AG04449 (cell line): ENCODE results near the gene GSG1L.
"Not testable (repeated sequence)": the region's sequence is repeated elsewhere in the genome, so short reads cannot be mapped to it uniquely, and the experiment has no call there.

Source experiments
- CTCF ChIA-PET: fragments of 350-600 bp; formaldehyde crosslinking; extraction: SDS; loops from one replicate; lab custom pipeline; 2021; ENCODE audit warnings: antibody characterized with exemption; lab: Yijun Ruan, JAX
- POLR2A ChIA-PET: fragments of 400-600, 350-600 bp; formaldehyde crosslinking; extraction: SDS; loops from one replicate; lab custom pipeline; 2020; ENCODE audit warnings: antibody characterized with exemption, inconsistent platforms; lab: Yijun Ruan, JAX
- DNase-seq: peaks from one replicate; pipeline ENCODE4 v3.0.0-alpha.2; 2010; ENCODE audit warnings: low read depth, low spot score
- H3K4me3 ChIP-seq: 2 replicates; pipeline ENCODE4 v1.5.1; 2011; ENCODE audit warnings: low read depth, mild to moderate bottlenecking, control low read depth, low read length
- TF ChIP-seq, protein P1 (sequence below): IDR thresholded peaks from one replicate; pipeline ENCODE4 v1.5.1; 2011; ENCODE audit warnings: mild to moderate bottlenecking, moderate library complexity, low read length, control low read depth, inconsistent platforms; ENCODE audit not compliant: insufficient read depth; ENCODE audit errors: missing control alignments

GSG1L gene

DNA sequence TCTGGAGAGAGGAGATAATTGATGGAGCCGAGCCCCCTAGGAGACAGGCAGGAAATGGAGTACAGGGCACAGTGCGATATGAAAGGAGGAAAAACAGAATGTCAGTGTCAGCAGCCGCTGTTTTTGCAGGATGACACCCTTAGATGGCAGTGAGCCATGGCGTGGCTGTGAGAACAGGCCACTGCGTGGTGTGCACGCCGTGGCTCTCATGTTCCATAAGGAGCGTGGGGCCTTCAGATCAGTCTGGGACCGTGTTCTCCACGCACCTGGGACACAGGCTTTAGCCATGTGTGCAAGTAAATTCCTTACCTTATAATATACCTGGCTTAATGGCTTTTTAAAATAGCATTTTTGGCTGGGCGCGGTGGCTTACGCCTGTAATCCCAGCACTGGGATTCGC lies 315.6 kb downstream of the GSG1L start:
- POLR2A ChIA-PET: no interaction called here
- TF ChIP-seq, protein P1, sequence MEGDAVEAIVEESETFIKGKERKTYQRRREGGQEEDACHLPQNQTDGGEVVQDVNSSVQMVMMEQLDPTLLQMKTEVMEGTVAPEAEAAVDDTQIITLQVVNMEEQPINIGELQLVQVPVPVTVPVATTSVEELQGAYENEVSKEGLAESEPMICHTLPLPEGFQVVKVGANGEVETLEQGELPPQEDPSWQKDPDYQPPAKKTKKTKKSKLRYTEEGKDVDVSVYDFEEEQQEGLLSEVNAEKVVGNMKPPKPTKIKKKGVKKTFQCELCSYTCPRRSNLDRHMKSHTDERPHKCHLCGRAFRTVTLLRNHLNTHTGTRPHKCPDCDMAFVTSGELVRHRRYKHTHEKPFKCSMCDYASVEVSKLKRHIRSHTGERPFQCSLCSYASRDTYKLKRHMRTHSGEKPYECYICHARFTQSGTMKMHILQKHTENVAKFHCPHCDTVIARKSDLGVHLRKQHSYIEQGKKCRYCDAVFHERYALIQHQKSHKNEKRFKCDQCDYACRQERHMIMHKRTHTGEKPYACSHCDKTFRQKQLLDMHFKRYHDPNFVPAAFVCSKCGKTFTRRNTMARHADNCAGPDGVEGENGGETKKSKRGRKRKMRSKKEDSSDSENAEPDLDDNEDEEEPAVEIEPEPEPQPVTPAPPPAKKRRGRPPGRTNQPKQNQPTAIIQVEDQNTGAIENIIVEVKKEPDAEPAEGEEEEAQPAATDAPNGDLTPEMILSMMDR: no peak
- no peak for DNase-seq
- CTCF ChIA-PET: interaction anchor here (1.2 kb wide), 1 partner anchor 9 kb away, joined by 3 read pairs; no protein-coding TSS in a partner anchor
- H3K4me3 ChIP-seq: no peak overlapping the region

DNA sequence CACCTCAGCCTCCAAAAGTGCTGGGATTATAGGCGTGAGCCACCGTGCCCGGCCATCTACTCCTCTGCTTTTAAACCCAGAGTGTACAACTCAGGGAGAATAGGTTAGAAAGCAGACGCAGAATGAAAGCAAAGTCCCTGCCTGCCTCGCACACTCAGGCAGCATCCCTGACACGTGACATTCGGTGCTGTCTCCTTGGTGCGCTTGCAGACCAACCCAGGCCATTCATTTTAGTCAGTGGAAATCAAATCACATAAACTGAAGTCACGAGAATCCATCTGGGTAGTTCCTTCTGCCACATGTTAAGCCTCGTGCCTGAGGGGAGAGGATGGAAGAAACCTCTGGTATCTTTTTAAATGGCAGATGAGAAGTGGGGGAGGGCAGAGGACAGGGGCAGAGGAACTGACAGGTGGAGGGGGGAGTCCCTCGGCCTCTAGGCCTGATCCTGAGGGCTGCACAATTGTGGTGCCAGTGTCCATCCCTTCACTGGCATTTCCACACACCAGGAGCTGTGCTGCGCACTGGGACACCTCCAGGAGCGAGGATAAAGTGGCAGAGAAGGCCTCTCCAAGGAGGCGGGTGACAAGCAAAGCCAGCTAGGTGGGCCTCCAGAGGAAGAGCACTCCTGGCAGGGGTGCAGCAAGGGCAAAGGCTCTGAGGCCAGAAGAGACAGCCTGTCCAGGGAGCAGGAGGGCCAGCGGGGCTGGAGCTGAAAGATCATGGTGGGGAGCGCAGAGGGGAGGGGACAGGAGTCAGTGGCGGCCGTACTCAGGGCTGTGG lies 317.2 kb downstream of the GSG1L start:
- CTCF ChIA-PET: no interaction called here
- POLR2A ChIA-PET: no interaction called here
- DNase-seq: no peak
- TF ChIP-seq, protein P1: no peak
- no peak overlapping the region for H3K4me3 ChIP-seq

GRCh38 chr16:27745348-27745747 lies 318.2 kb downstream of the GSG1L start:
- TF ChIP-seq, protein P1: no peak
- H3K4me3 ChIP-seq: no peak overlapping the region
- DNase-seq: no peak
- ChIA-PET CTCF (no interaction called here), POLR2A (no interaction called here)

- CTCF ChIA-PET: no interaction called here
- H3K4me3 ChIP-seq: no peak overlapping the region
- POLR2A ChIA-PET: no interaction called here
- no peak for DNase-seq
- TF ChIP-seq, protein P1: no peak
These were observed 319.6 kb downstream of the GSG1L start for GRCh38 chr16:27743963-27744362.

DNA sequence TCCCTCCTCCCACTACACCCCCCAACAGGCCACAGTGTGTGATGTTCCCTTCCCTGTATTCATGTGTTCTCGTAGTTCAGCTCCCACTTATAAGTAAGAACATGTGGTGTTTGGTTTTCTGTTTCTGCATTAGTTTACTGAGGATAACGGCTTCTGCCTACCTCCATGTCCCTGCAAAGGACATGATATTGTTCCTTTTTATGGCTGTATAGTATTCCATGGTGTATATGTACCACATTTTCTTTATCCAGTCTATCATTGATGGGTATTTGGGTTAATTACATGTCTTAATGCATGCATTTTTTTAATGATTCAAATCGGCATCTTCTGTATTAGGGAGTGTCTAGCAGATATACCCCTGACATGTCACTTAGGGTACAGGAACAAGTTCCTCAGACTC lies 320.5 kb downstream of the GSG1L start:
- DNase-seq, H3K4me3 ChIP-seq, CTCF ChIA-PET, POLR2A ChIA-PET: not testable (repeated sequence)

DNA sequence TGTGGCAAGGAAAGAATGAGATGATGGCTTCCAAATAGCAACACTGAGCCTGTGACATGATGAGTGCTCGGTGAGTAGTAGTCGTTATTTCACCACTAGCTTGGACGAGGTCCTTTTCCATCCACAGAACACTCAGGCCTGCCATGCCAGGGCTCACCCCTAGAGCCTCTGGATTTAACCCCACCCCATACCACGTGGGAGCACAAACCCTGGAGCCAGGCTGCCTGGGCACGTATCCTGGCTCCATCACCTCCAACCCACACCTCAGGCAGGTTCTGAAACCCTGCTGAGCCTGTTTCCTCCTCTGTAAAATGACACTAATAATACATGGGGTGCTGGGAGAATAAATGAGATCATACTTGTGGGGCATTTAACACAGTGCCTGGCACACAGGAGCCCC lies 321.2 kb downstream of the GSG1L start:
- ChIA-PET POLR2A (no interaction called here), CTCF (interaction anchor here (0.6 kb wide), 1 partner anchor 153 kb away, joined by 3 read pairs; no protein-coding TSS in a partner anchor)
- TF ChIP-seq, protein P1: no peak
- no peak for DNase-seq
- H3K4me3 ChIP-seq: no peak overlapping the region
